HCT116 (cell line): ENCODE results near the gene SLC7A9.

Source experiments
- CBX3 ChIP-seq: IDR thresholded peaks from 2 replicates; pipeline ENCODE4 v1.6.1; 2012; ENCODE audit warnings: low read depth
- CEBPB ChIP-seq: IDR thresholded peaks from 2 replicates; pipeline ENCODE4 v1.6.1; 2012; ENCODE audit warnings: low read depth

- TF ChIP-seq CEBPB (no peak), CBX3 (no peak)
Measured at GRCh38 chr19:32824191-32824751, 45.3 kb downstream of the SLC7A9 start.
